ENCODE data around the gene TMEM18. TPM values are rescaled to one million over a fixed set of nuclear protein-coding genes. Genes with fewer than 3 reads are reported as not detected.

Gene TMEM18
- total RNA-seq, 1 experiment from 2014 or later: 30.7 TPM

- H2BK12ac ChIP-seq (ENCODE audit: insufficient read length, low read depth, low read length): no peak overlapping the region
- H3K27ac ChIP-seq (ENCODE audit: insufficient read length, low read depth, low read length): no peak overlapping the region
- WGBS (ENCODE audit: extremely low coverage, insufficient read length, low lambda C conversion rate): no CpG with 5 or more reads among the region's 12 CpGs
- H2BK120ac ChIP-seq (ENCODE audit: low read depth, low read length, poor library complexity, severe bottlenecking): no peak overlapping the region
- no peak overlapping the region for H3K18ac ChIP-seq (ENCODE audit: insufficient read length, low read depth, low read length)
- Mint-ChIP-seq H3K9me3 (peaks cover 4 to 6% of the 10 kb centered on the region in 2 experiments), H3K4me3 (no peak overlapping the region), H3K36me3 (ENCODE audit: insufficient read depth in 1 of 3, low read depth in 3 of 3) (peaks cover 4 to 14% (median 9%) of the 10 kb centered on the region in 3 experiments; a peak in 6 of 7 replicates), H3K4me1 (0 out of 4 replicates have a peak, but pooled peaks cover 0 to 2% of the 10 kb centered on the region in 2 experiments), H3K27ac (no peak overlapping the region), H3K27me3 (ENCODE audit: low read depth) (peaks cover 12% of the 10 kb centered on the region)
- no peaks in the 10 kb centered on the region for H3K27me3 ChIP-seq (ENCODE audit: insufficient read depth, low read length)
- no peaks in the 10 kb centered on the region for H3K4me1 ChIP-seq (ENCODE audit: insufficient read depth, low read length)
- H2BK20ac ChIP-seq (ENCODE audit: low read depth, low read length, poor library complexity, severe bottlenecking): no peak overlapping the region
- H3K56ac ChIP-seq (ENCODE audit: insufficient read length, low read depth, low read length): no peak overlapping the region
- no peak overlapping the region for H3K4ac ChIP-seq (ENCODE audit: low read depth, low read length)
- no peak for DNase-seq
- H2BK5ac ChIP-seq (ENCODE audit: insufficient read length, low read length): no peak overlapping the region
- no peak overlapping the region for H3K23ac ChIP-seq (ENCODE audit: insufficient read length, low read depth, low read length)
- H4K91ac ChIP-seq (ENCODE audit: insufficient read length, low read depth, low read length): no peak overlapping the region
- no peaks in the 10 kb centered on the region for H4K20me1 ChIP-seq (ENCODE audit: control insufficient read depth, insufficient read depth, insufficient read length)
- H3K9me3 ChIP-seq (ENCODE audit: control insufficient read depth, low read depth, low read length): peaks cover 2% of the 10 kb centered on the region
- H2BK15ac ChIP-seq (ENCODE audit: low read depth, low read length): no peak overlapping the region
- no peaks in the 10 kb centered on the region for H3K79me2 ChIP-seq (ENCODE audit: insufficient read depth, low read length)
- no peak overlapping the region; the same call in 1 of the 2 replicates for H3K14ac ChIP-seq (ENCODE audit: insufficient read depth, low read length)
- no peaks in the 10 kb centered on the region for H3K23me2 ChIP-seq (ENCODE audit: insufficient read length, low read depth, low read length, poor library complexity, severe bottlenecking)
- no peak overlapping the region for H4K8ac ChIP-seq (replicated peaks; ENCODE audit: insufficient read length, low read depth, low read length)
- TF ChIP-seq CTCF (conservative IDR thresholded peaks at IDR 0.05): no peak
- no peak overlapping the region for H3T11ph ChIP-seq (ENCODE audit: low read length)
- H3K79me1 ChIP-seq (ENCODE audit: insufficient read depth, low read depth, low read length, poor library complexity, severe bottlenecking): no peaks in the 10 kb centered on the region
- H3K4me2 ChIP-seq (ENCODE audit: insufficient read depth, insufficient read length, low read length): no peak overlapping the region
- no peak overlapping the region for H2AFZ ChIP-seq (ENCODE audit: low read length)
- no peak overlapping the region for H3K9ac ChIP-seq (ENCODE audit: extremely low read depth, insufficient read length, low read length)
- H4K5ac ChIP-seq (ENCODE audit: insufficient read length, low read depth, low read length): no peak overlapping the region
- H2AK5ac ChIP-seq (ENCODE audit: insufficient read length, low read length): no peak overlapping the region
Observed at GRCh38 chr2:660029-660428, 17.2 kb downstream of the TMEM18 start.
